Lower lobe of right lung (tissue), 2 donors: ENCODE results near the gene TANC1. TPM values are rescaled to one million over a fixed set of nuclear protein-coding genes. Genes with fewer than 3 reads are reported as not detected.

Source experiments
- ATAC-seq, 2 donors: fragments of 200-7000 bp; cut with Tn5 transposase; one replicate each; pipeline ENCODE4 v1.9.1; 2020 to 2022; ENCODE audit warnings: mild to moderate bottlenecking in 2 of 2, moderate library complexity in 2 of 2
- DNase-seq: peaks from one replicate; pipeline ENCODE4 v3.0.0-alpha.2; 2020
- H3K27ac ChIP-seq: fragments of 200-600 bp; one replicate; pipeline ENCODE4 v1.8.0; 2022
- H3K27me3 ChIP-seq: fragments of 200-600 bp; one replicate; pipeline ENCODE4 v1.8.0; 2022; ENCODE audit warnings: low read depth
- H3K36me3 ChIP-seq: fragments of 200-600 bp; one replicate; pipeline ENCODE4 v1.8.0; 2022; ENCODE audit warnings: mild to moderate bottlenecking
- H3K4me1 ChIP-seq: fragments of 200-600 bp; one replicate; pipeline ENCODE4 v1.8.0; 2022
- H3K4me3 ChIP-seq: fragments of 200-600 bp; one replicate; pipeline ENCODE4 v1.8.0; 2022; ENCODE audit warnings: mild to moderate bottlenecking
- H3K9me3 ChIP-seq: fragments of 200-600 bp; one replicate; pipeline ENCODE4 v1.8.0; 2022
- intact Hi-C: fragments of 100-400 bp; cut with DNase I; formaldehyde crosslinking; loops from one replicate; pipeline ENCODE4 v1.11.0; 2022
- total RNA-seq: library from RNA; stranded (reverse); fragmentation: NEBNext Ultra II Directional; extraction: Animal tissue kit (Norgen Biotek cat#: 25700); gene quantifications from one replicate; pipeline ENCODE4 v1.2.1, GENCODE V29; 2021
- TF ChIP-seq, protein P1 (sequence below): fragments of 200-600 bp; IDR thresholded peaks from one replicate; pipeline ENCODE4 v1.8.0; 2022; ENCODE audit warnings: antibody characterized with exemption, mild to moderate bottlenecking
- donor health status: DM: no; HTN: yes; CAD: no; lungs with severe emphysema.

Gene TANC1
- total RNA-seq, 1 donor from 2014 or later: 39.5 TPM

DNA sequence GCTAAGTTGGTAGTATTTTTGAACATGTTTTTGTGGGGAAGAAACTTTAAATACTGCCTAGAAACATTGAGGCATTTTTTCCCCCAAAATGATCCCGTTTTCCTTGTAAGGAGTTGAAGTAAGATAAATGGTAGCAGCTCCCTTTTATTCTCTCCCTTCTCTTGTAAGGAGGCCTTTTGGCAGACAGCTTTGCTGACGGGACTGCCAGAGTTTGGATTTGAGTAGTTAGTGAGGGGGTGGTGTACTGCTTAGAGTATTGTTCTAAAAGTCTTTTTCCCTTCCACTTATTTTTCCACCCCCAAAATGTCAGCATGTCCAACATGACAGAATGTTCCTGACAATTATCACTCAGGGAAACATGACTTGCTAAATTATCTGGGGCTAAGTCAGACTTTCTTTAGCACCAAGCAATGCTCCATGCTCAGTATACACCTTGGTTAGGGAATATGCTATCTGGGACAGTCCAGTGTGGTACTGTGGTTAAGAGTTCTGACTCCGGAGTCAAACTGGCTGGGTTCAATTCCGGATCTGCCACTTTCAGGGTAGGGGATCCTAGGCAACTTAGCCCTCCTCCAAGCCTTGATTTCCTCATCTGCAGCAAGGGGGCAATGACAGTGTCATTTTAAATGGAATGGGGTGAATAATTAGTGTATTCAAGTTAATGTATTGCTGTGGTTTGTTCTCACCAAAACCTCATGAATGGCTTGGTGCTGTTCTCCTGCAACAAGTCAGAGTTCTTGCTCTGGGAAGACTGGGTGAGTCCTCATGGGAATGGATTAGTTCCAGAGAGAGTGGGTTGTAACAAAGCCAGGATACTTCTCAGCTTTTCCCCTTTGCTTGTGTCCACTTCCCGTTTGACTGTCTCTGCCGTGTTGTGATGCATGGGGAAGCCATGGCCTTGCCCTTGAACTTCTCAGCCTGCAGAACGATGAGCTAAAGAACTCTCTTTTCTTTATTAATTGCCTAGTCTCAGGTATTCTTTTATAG is 116.2 kb downstream of the TANC1 start:
- Histone ChIP-seq H3K4me1 (peaks cover 59% of the 10 kb centered on the region), H3K4me3 (no peak overlapping the region), H3K27ac (peak overlapping the region; percentile 59), H3K27me3 (no peaks in the 10 kb centered on the region), H3K9me3 (no peaks in the 10 kb centered on the region), H3K36me3 (no peaks in the 10 kb centered on the region)
- DNase-seq (no peak), ATAC-seq (peak in 1 of 2 donors; percentile 8)
- TF ChIP-seq, protein P1, sequence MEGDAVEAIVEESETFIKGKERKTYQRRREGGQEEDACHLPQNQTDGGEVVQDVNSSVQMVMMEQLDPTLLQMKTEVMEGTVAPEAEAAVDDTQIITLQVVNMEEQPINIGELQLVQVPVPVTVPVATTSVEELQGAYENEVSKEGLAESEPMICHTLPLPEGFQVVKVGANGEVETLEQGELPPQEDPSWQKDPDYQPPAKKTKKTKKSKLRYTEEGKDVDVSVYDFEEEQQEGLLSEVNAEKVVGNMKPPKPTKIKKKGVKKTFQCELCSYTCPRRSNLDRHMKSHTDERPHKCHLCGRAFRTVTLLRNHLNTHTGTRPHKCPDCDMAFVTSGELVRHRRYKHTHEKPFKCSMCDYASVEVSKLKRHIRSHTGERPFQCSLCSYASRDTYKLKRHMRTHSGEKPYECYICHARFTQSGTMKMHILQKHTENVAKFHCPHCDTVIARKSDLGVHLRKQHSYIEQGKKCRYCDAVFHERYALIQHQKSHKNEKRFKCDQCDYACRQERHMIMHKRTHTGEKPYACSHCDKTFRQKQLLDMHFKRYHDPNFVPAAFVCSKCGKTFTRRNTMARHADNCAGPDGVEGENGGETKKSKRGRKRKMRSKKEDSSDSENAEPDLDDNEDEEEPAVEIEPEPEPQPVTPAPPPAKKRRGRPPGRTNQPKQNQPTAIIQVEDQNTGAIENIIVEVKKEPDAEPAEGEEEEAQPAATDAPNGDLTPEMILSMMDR: no peak
- intact Hi-C loops: no loop called here

DNA sequence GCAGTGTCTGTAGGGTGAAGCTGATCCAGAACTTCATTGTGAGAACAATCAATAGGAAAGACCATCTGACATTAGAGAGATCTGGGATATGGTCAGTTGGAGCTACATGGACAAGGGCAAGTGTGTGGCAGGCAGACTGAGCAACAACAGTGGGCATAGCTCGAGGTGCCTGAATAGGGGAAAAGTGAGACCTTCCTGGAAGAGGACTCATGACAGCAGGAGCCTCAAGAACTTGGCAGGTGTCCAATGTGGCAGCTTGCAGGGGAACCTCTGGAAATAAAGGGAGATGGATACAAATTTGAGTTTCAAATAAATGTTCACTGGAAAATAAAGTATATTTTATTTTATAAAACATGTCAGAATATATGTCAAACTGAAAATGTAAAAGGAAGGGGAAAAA is 117.9 kb downstream of the TANC1 start:
- no peak overlapping the region for H3K4me3 ChIP-seq
- DNase-seq (no peak), ATAC-seq (no peak)
- H3K36me3 ChIP-seq: no peaks in the 10 kb centered on the region
- H3K27ac ChIP-seq: no peak overlapping the region
- H3K4me1 ChIP-seq: peaks cover 76% of the 10 kb centered on the region
- intact Hi-C loops: no loop called here
- H3K27me3 ChIP-seq: no peaks in the 10 kb centered on the region
- TF ChIP-seq, protein P1: no peak
- H3K9me3 ChIP-seq: no peaks in the 10 kb centered on the region

DNA sequence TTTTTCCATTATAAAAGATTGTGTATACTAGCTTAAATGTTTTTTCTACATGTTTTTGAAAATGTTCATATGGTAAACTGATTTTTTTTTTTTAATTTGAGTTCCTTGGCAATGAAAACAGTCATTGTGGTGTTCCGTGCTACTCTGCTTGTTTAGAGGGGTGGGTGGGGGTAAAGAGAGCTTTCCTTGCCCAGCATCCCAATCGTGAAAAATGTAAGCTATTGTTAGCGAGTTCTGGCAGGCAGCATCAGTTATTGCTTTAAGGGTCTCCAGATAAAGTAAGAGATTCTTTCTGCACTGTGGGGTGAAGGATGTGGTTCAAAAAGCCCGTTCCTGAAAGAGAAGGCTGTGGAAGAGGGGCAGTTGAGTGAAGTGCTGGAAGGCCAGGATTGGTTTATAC is 118.4 kb downstream of the TANC1 start:
- intact Hi-C loops: no loop called here
- H3K4me3 ChIP-seq: no peak overlapping the region
- H3K4me1 ChIP-seq: peaks cover 81% of the 10 kb centered on the region
- H3K27ac ChIP-seq: peak overlapping the region; percentile 54
- no peaks in the 10 kb centered on the region for H3K27me3 ChIP-seq
- TF ChIP-seq, protein P1: no peak
- no peak for DNase-seq
- no peak for ATAC-seq
- H3K36me3 ChIP-seq: no peaks in the 10 kb centered on the region
- H3K9me3 ChIP-seq: no peaks in the 10 kb centered on the region

DNA sequence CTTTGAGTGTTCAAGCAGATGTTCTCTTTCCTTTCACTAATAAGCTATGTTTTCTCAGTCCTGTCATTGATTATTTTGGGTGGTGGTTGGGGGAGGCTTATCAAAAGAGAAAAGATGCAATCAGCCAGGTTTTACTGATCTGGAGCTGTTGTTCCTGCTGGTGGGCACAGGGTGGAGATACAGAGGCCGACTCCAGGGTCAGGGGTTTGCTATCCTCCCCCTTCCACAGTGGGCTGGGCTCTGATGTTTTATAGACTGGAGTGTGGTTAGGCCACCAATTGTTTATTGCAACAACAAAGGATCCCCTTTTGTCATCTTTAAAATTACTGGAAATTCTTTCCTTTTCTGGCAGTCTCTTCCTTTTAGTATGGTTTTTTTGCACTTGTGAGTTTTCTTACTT is 120.5 kb downstream of the TANC1 start:
- Histone ChIP-seq H3K4me3 (no peak overlapping the region), H3K36me3 (no peaks in the 10 kb centered on the region), H3K9me3 (no peaks in the 10 kb centered on the region), H3K27ac (peak overlapping the region; percentile 60), H3K4me1 (peaks cover 82% of the 10 kb centered on the region), H3K27me3 (no peaks in the 10 kb centered on the region)
- intact Hi-C loops: no loop called here
- ATAC-seq (no peak), DNase-seq (no peak)
- TF ChIP-seq, protein P1: no peak

DNA sequence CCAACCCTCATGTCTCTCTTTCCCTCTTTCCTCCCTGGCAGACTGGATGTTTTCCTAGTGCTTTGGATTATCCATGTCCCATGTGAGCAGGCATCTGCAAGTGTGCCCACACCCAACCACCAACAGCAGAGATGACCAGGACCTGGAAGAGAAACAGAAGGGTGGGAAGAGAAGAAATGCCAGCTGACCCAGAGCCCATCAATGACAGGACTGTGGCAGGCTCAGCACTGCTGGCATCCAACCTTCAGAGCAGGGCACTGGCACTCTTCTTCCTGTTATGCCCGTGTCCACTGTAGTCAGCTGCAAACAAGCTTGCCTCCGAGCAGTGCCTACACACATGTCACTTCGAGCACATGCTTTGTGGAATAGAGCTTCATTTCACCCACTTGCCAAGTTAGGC is 121.1 kb downstream of the TANC1 start:
- DNase-seq: no peak
- intact Hi-C loops: no loop called here
- peaks cover 82% of the 10 kb centered on the region for H3K4me1 ChIP-seq
- H3K27ac ChIP-seq: peak overlapping the region; percentile 60
- no peak overlapping the region for H3K4me3 ChIP-seq
- no peaks in the 10 kb centered on the region for H3K36me3 ChIP-seq
- H3K27me3 ChIP-seq: no peaks in the 10 kb centered on the region
- no peak for ATAC-seq
- TF ChIP-seq, protein P1: no peak
- H3K9me3 ChIP-seq: no peaks in the 10 kb centered on the region
